Measurements from ENCODE around the gene RCSD1.

RCSD1 gene

GRCh38 chr1:167629681-167630567, at the start of gene RCSD1:
RCSD1 (plus strand) TSS chr1:167630232; CDS start chr1:167630424, 192 bp downstream.
- peak within 1 kb of the TSS; percentile 97 to 100 (median 100) for H3K9ac ChIP-seq
- H3K36me3 ChIP-seq: peaks cover 18 to 42% (median 37%) of the 10 kb centered on the region in 11 experiments
- peaks cover 66 to 84% (median 74%) of the 10 kb centered on the region in 10 experiments for H3K4me1 ChIP-seq
- H3K9me3 ChIP-seq (replicated peaks in 1 of 11): 0 out of 22 replicates have a peak, but pooled peaks cover 0 to 2% (median 0%) of the 10 kb centered on the region in 11 experiments
- no peaks in the 10 kb centered on the region for H3K27me3 ChIP-seq
- peak within 1 kb of the TSS; percentile 94 to 99 (median 98) for H3K4me2 ChIP-seq
- no peak for TF ChIP-seq Cebpa-rat (IDR thresholded peaks at IDR 0.05)
- peak within 1 kb of the TSS; percentile 96 to 100 (median 100) for H3K27ac ChIP-seq
- peaks cover 10 to 28% (median 18%) of the 10 kb centered on the region in 11 experiments; a peak in 19 of 22 replicates for H4K20me1 ChIP-seq
- peak within 1 kb of the TSS; percentile 86 to 98 (median 92) for H3K4me3 ChIP-seq

- no peak for TF ChIP-seq Cebpa-rat (IDR thresholded peaks at IDR 0.05)
- Histone ChIP-seq H3K4me3 (no peak overlapping the region), H3K4me1 (peaks cover 12 to 20% (median 15%) of the 10 kb centered on the region in 10 experiments), H4K20me1 (no peaks in the 10 kb centered on the region), H3K9me3 (replicated peaks in 1 of 11) (peaks cover 0 to 20% (median 11%) of the 10 kb centered on the region in 11 experiments; a peak in 18 of 22 replicates), H3K9ac (no peak overlapping the region), H3K27ac (no peak overlapping the region), H3K4me2 (no peak overlapping the region), H3K36me3 (no peaks in the 10 kb centered on the region), H3K27me3 (no peaks in the 10 kb centered on the region)
Observed at GRCh38 chr1:167582064-167582463, 48.0 kb upstream of the RCSD1 start.

GRCh38 chr1:167582722-167583121, 47.3 kb upstream of the RCSD1 start:
- H3K27ac ChIP-seq: no peak overlapping the region
- no peaks in the 10 kb centered on the region for H3K27me3 ChIP-seq
- H3K4me2 ChIP-seq: no peak overlapping the region
- peaks cover 0 to 20% (median 11%) of the 10 kb centered on the region in 11 experiments; a peak in 18 of 22 replicates for H3K9me3 ChIP-seq (replicated peaks in 1 of 11)
- H3K4me3 ChIP-seq: no peak overlapping the region
- H3K36me3 ChIP-seq: no peaks in the 10 kb centered on the region
- no peaks in the 10 kb centered on the region for H4K20me1 ChIP-seq
- no peak overlapping the region for H3K9ac ChIP-seq
- peaks cover 13 to 26% (median 15%) of the 10 kb centered on the region in 10 experiments for H3K4me1 ChIP-seq
- TF ChIP-seq Cebpa-rat (IDR thresholded peaks at IDR 0.05): no peak

GRCh38 chr1:167584581-167584980, 45.5 kb upstream of the RCSD1 start:
- TF ChIP-seq Cebpa-rat (IDR thresholded peaks at IDR 0.05): peak in 3 of 11 experiments; percentile 8 to 45 (median 37); a peak in 1 of 22 replicates
- Histone ChIP-seq H3K27me3 (no peaks in the 10 kb centered on the region), H3K4me3 (no peak overlapping the region), H3K9me3 (replicated peaks in 1 of 11) (peaks cover 0 to 27% (median 17%) of the 10 kb centered on the region in 11 experiments; a peak in 19 of 22 replicates), H3K27ac (peak overlapping the region in 7 of 11 experiments; percentile 2 to 62 (median 50); a peak in 7 of 22 replicates), H3K36me3 (no peaks in the 10 kb centered on the region), H3K4me2 (peak overlapping the region; percentile 21 to 64 (median 45)), H3K9ac (no peak overlapping the region), H3K4me1 (peaks cover 13 to 45% (median 15%) of the 10 kb centered on the region in 10 experiments), H4K20me1 (no peaks in the 10 kb centered on the region)

- H3K27me3 ChIP-seq: no peaks in the 10 kb centered on the region
- peaks cover 0 to 30% (median 20%) of the 10 kb centered on the region in 11 experiments; a peak in 19 of 22 replicates for H3K9me3 ChIP-seq (replicated peaks in 1 of 11)
- no peak overlapping the region for H3K4me3 ChIP-seq
- H3K4me1 ChIP-seq: peaks cover 13 to 47% (median 15%) of the 10 kb centered on the region in 10 experiments
- H3K4me2 ChIP-seq: peak overlapping the region in 3 of 11 experiments; percentile 53 to 94 (median 82); a peak in 6 of 22 replicates
- H4K20me1 ChIP-seq: no peaks in the 10 kb centered on the region
- TF ChIP-seq Cebpa-rat (IDR thresholded peaks at IDR 0.05): no peak
- no peak overlapping the region; a peak in 1 of 22 replicates for H3K9ac ChIP-seq
- H3K27ac ChIP-seq: peak overlapping the region in 3 of 11 experiments; percentile 62 to 73 (median 64); a peak in 5 of 22 replicates
- H3K36me3 ChIP-seq: no peaks in the 10 kb centered on the region
Observed at GRCh38 chr1:167587342-167587741, 42.7 kb upstream of the RCSD1 start.

- Histone ChIP-seq H4K20me1 (no peaks in the 10 kb centered on the region), H3K4me2 (peak overlapping the region in 3 of 11 experiments; percentile 53 to 94 (median 82); a peak in 6 of 22 replicates), H3K4me1 (peaks cover 13 to 47% (median 15%) of the 10 kb centered on the region in 10 experiments), H3K9me3 (replicated peaks in 1 of 11) (peaks cover 0 to 27% (median 16%) of the 10 kb centered on the region in 11 experiments; a peak in 19 of 22 replicates), H3K27ac (peak overlapping the region in 3 of 11 experiments; percentile 64 to 73 (median 68); a peak in 5 of 22 replicates), H3K36me3 (no peaks in the 10 kb centered on the region), H3K27me3 (no peaks in the 10 kb centered on the region), H3K4me3 (no peak overlapping the region), H3K9ac (no peak overlapping the region)
- no peak for TF ChIP-seq Cebpa-rat (IDR thresholded peaks at IDR 0.05)
Observed at GRCh38 chr1:167587872-167588271, 42.2 kb upstream of the RCSD1 start.

- TF ChIP-seq Cebpa-rat (IDR thresholded peaks at IDR 0.05): no peak
- no peaks in the 10 kb centered on the region for H3K27me3 ChIP-seq
Observed at GRCh38 chr1:167588361-167588760, 41.7 kb upstream of the RCSD1 start.

GRCh38 chr1:167592475-167592874, 37.6 kb upstream of the RCSD1 start:
- H4K20me1 ChIP-seq: no peaks in the 10 kb centered on the region
- H3K27ac ChIP-seq: no peak overlapping the region
- peaks cover 0 to 24% (median 0%) of the 10 kb centered on the region in 10 experiments; a peak in 6 of 20 replicates for H3K4me1 ChIP-seq
- H3K4me2 ChIP-seq: no peak overlapping the region
- peaks cover 0 to 19% (median 7%) of the 10 kb centered on the region in 11 experiments; a peak in 13 of 22 replicates for H3K9me3 ChIP-seq (replicated peaks in 1 of 11)
- H3K27me3 ChIP-seq: no peaks in the 10 kb centered on the region
- H3K9ac ChIP-seq: no peak overlapping the region
- no peak for TF ChIP-seq Cebpa-rat (IDR thresholded peaks at IDR 0.05)
- H3K36me3 ChIP-seq: no peaks in the 10 kb centered on the region
- H3K4me3 ChIP-seq: no peak overlapping the region

More at GRCh38 chr1:167588361-167588760, 41.7 kb upstream of the RCSD1 start:
- Histone ChIP-seq H4K20me1 (no peaks in the 10 kb centered on the region), H3K9me3 (replicated peaks in 1 of 11) (peaks cover 0 to 22% (median 11%) of the 10 kb centered on the region in 11 experiments; a peak in 18 of 22 replicates), H3K4me1 (peaks cover 13 to 47% (median 15%) of the 10 kb centered on the region in 10 experiments), H3K4me2 (peak overlapping the region in 3 of 11 experiments; percentile 14 to 94 (median 82); a peak in 5 of 22 replicates), H3K4me3 (no peak overlapping the region), H3K27ac (peak overlapping the region in 3 of 11 experiments; percentile 64 to 73 (median 68); a peak in 5 of 22 replicates), H3K36me3 (no peaks in the 10 kb centered on the region), H3K9ac (no peak overlapping the region)

GRCh38 chr1:167593860-167594259, 36.2 kb upstream of the RCSD1 start:
- Histone ChIP-seq H3K9ac (no peak overlapping the region), H3K4me1 (peaks cover 0 to 21% (median 0%) of the 10 kb centered on the region in 10 experiments; a peak in 6 of 20 replicates), H3K27ac (no peak overlapping the region), H3K4me2 (no peak overlapping the region), H4K20me1 (no peaks in the 10 kb centered on the region), H3K9me3 (replicated peaks in 1 of 11) (peaks cover 0 to 19% (median 7%) of the 10 kb centered on the region in 11 experiments; a peak in 13 of 22 replicates), H3K36me3 (no peaks in the 10 kb centered on the region), H3K27me3 (no peaks in the 10 kb centered on the region), H3K4me3 (no peak overlapping the region)
- TF ChIP-seq Cebpa-rat (IDR thresholded peaks at IDR 0.05): no peak
